ENCODE results near the gene HNRNPD. TPM values are rescaled to one million over a fixed set of nuclear protein-coding genes. Genes with fewer than 3 reads are reported as not detected.
"Not testable (repeated sequence)": the region's sequence is repeated elsewhere in the genome, so short reads cannot be mapped to it uniquely, and the experiment has no call there.

The HNRNPD gene
- total and polyA plus RNA-seq, 2 of the 8 experiments (the other 6 are each of a cell fraction or from before 2014, with no cell fraction given): 118 to 646 TPM

DNA sequence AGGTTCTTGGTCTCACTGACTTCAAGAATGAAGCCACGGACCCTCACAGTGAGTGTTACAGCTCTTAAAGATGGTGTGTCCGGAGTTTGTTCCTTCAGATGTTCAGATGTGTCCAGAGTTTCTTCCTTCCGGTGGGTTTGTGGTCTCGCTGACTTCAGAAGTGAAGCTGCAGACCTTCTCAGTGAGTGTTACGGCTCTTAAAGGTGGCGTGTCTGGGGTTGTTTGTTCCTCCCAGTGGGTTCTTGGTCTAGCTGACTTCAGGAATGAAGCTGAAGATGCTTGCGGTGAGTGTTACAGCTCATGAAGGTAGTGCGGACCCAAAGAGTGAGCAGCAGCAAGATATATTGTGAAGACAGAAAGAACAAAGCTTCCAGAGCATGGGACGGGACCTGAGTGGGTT is 40.1 kb downstream of the HNRNPD start:
- 87% methylated on average over 9 of the region's 9 CpGs; no CpG with 5 or more reads in 1 of the 2 experiments for WGBS, 2 experiments (ENCODE audit: extremely low coverage in 1 of 2, insufficient coverage in 1 of 2, insufficient read length in 1 of 2, insufficient replicate concordance in 2 of 2, low coverage in 1 of 2, low lambda C conversion rate in 2 of 2, missing lambda C conversion rate in 1 of 2)
- not testable (repeated sequence) for H3K4ac ChIP-seq (replicated peaks; ENCODE audit: insufficient read length, low read depth, low read length); H3K27ac ChIP-seq (ENCODE audit: low read depth, low read length); H4K5ac ChIP-seq (ENCODE audit: insufficient read length, low read depth, low read length); H2BK5ac ChIP-seq (ENCODE audit: low read depth, low read length); H3K36me3 ChIP-seq (ENCODE audit: control insufficient read depth in 2 of 4, insufficient read depth in 4 of 4, low read length in 3 of 4); H2BK12ac ChIP-seq (ENCODE audit: low read depth, low read length); H3K9me3 ChIP-seq (ENCODE audit: insufficient read depth in 2 of 2, low read depth in 1 of 2, low read length in 1 of 2); H3K27me3 ChIP-seq (replicated peaks in 1 of 4; ENCODE audit: control insufficient read depth in 3 of 4, extremely low read depth in 1 of 4, insufficient read depth in 3 of 4, low read length in 3 of 4); H4K91ac ChIP-seq (replicated peaks; ENCODE audit: insufficient read length, low read length); H2BK15ac ChIP-seq (ENCODE audit: low read length); H3K56ac ChIP-seq (replicated peaks; ENCODE audit: insufficient read length, low read depth, low read length); H3K9ac ChIP-seq (replicated peaks in 1 of 4; ENCODE audit: extremely low read depth in 1 of 4, low read depth in 3 of 4, low read length in 3 of 4); H4K20me1 ChIP-seq (replicated peaks in 1 of 2; ENCODE audit: control insufficient read depth in 1 of 2, insufficient read depth in 2 of 2, low read length in 2 of 2); DNase-seq (ENCODE audit: low read depth in 1 of 2, low spot score in 2 of 2); H3K4me1 ChIP-seq (replicated peaks in 1 of 4; ENCODE audit: control insufficient read depth in 3 of 4, insufficient read depth in 4 of 4, low read length in 3 of 4); H3K4me2 ChIP-seq (ENCODE audit: insufficient read depth in 1 of 2, low read depth in 2 of 2, low read length in 2 of 2); FAIRE-seq; H3K79me1 ChIP-seq (ENCODE audit: low read depth, low read length); H3K23ac ChIP-seq (ENCODE audit: insufficient read length); H2AFZ ChIP-seq (ENCODE audit: low read length); H3K14ac ChIP-seq (ENCODE audit: insufficient read length); H3K79me2 ChIP-seq (ENCODE audit: control insufficient read depth in 1 of 2, insufficient read depth in 2 of 2, low read length in 2 of 2); H4K8ac ChIP-seq (ENCODE audit: extremely low read depth, insufficient read depth, low read length); H3K4me3 ChIP-seq (ENCODE audit: extremely low read depth in 1 of 4, insufficient read depth in 2 of 4, low read depth in 3 of 4, low read length in 4 of 4); H3K23me2 ChIP-seq (ENCODE audit: low read depth, low read length); H3K18ac ChIP-seq (ENCODE audit: extremely low read depth, low read length); H2AK5ac ChIP-seq (ENCODE audit: low read depth, low read length); H2BK20ac ChIP-seq (ENCODE audit: low read length); H2BK120ac ChIP-seq (replicated peaks; ENCODE audit: low read depth, low read length)
- POLR2A ChIA-PET (ENCODE audit: partially characterized antibody): interaction anchor here (0.6 to 2.7 kb wide), 5 partner anchors 9 to 149 kb away, joined by 3 to 9 read pairs (median 4); partner anchors contain the start of gene HNRNPD
- CTCF ChIA-PET (ENCODE audit: partially characterized antibody): interaction anchor here (2.0 kb wide), 1 partner anchor 27 kb away, joined by 5 read pairs; no protein-coding TSS in a partner anchor

Measured in H1 (cell line).